H9 (cell line): ENCODE measurements around the gene PAGR1. TPM values are rescaled to one million over a fixed set of nuclear protein-coding genes. Genes with fewer than 3 reads are reported as not detected.

Source experiments
- DNase-seq: peaks from one replicate; pipeline ENCODE4 v3.0.0-alpha.2; 2017
- H2AFZ ChIP-seq: one replicate; pipeline ENCODE4 v1.6.1; 2013; ENCODE audit warnings: mild to moderate bottlenecking, low read length, control low read depth, moderate library complexity
- H2AK5ac ChIP-seq: 2 replicates; pipeline ENCODE4 v1.6.1; 2013; ENCODE audit warnings: low read length, control low read depth, mixed read lengths; ENCODE audit not compliant: insufficient read length
- H2BK120ac ChIP-seq: one replicate; pipeline ENCODE4 v1.6.1; 2013; ENCODE audit warnings: low read depth, mild to moderate bottlenecking, low read length, control low read depth, inconsistent platforms; ENCODE audit not compliant: poor library complexity, severe bottlenecking
- H2BK12ac ChIP-seq: 2 replicates; pipeline ENCODE4 v1.6.1; 2013; ENCODE audit warnings: low read length, control low read depth, mixed read lengths, low read depth; ENCODE audit not compliant: insufficient read length
- H2BK15ac ChIP-seq: 2 replicates; pipeline ENCODE4 v1.6.1; 2013; ENCODE audit warnings: low read depth, low read length, control low read depth
- H2BK20ac ChIP-seq: one replicate; pipeline ENCODE4 v1.6.1; 2013; ENCODE audit warnings: low read depth, mild to moderate bottlenecking, low read length, control low read depth, inconsistent platforms; ENCODE audit not compliant: poor library complexity, severe bottlenecking
- H2BK5ac ChIP-seq: 2 replicates; pipeline ENCODE4 v1.6.1; 2013; ENCODE audit warnings: low read length, control low read depth, mixed read lengths; ENCODE audit not compliant: insufficient read length
- H3K14ac ChIP-seq: 2 replicates; pipeline ENCODE4 v1.6.1; 2013; ENCODE audit warnings: low read length, control low read depth; ENCODE audit not compliant: insufficient read depth
- H3K18ac ChIP-seq: 2 replicates; pipeline ENCODE4 v1.6.1; 2013; ENCODE audit warnings: low read depth, mild to moderate bottlenecking, mixed read lengths, low read length, control low read depth; ENCODE audit not compliant: insufficient read length
- H3K23ac ChIP-seq: 2 replicates; pipeline ENCODE4 v1.6.1; 2013; ENCODE audit warnings: low read length, control low read depth, mixed read lengths, low read depth; ENCODE audit not compliant: insufficient read length
- H3K23me2 ChIP-seq: 2 replicates; pipeline ENCODE4 v1.6.1; 2013; ENCODE audit warnings: low read depth, mild to moderate bottlenecking, mixed read lengths, low read length, control low read depth; ENCODE audit not compliant: insufficient read length, poor library complexity, severe bottlenecking
- H3K27ac ChIP-seq: 2 replicates; pipeline ENCODE4 v1.5.1; 2013; ENCODE audit warnings: low read length, control low read depth, mixed read lengths, low read depth; ENCODE audit not compliant: insufficient read length
- H3K27me3 ChIP-seq: 2 replicates; pipeline ENCODE4 v1.6.1; 2013; ENCODE audit warnings: low read length, control low read depth, inconsistent platforms; ENCODE audit not compliant: insufficient read depth
- H3K4ac ChIP-seq: 2 replicates; pipeline ENCODE4 v1.6.1; 2013; ENCODE audit warnings: low read depth, mild to moderate bottlenecking, control low read depth, inconsistent platforms, low read length, moderate library complexity
- H3K4me1 ChIP-seq: 2 replicates; pipeline ENCODE4 v1.6.1; 2013; ENCODE audit warnings: low read length, control low read depth, inconsistent platforms; ENCODE audit not compliant: insufficient read depth
- H3K4me2 ChIP-seq: 2 replicates; pipeline ENCODE4 v1.6.1; 2013; ENCODE audit warnings: low read length, control low read depth, mixed read lengths; ENCODE audit not compliant: insufficient read length, insufficient read depth
- H3K56ac ChIP-seq: 2 replicates; pipeline ENCODE4 v1.6.1; 2013; ENCODE audit warnings: low read depth, mild to moderate bottlenecking, mixed read lengths, low read length, control low read depth; ENCODE audit not compliant: insufficient read length
- H3K79me1 ChIP-seq: 2 replicates; pipeline ENCODE4 v1.6.1; 2013; ENCODE audit warnings: low read depth, mild to moderate bottlenecking, moderate library complexity, low read length, control low read depth, inconsistent platforms; ENCODE audit not compliant: insufficient read depth, poor library complexity, severe bottlenecking
- H3K79me2 ChIP-seq: 2 replicates; pipeline ENCODE4 v1.6.1; 2013; ENCODE audit warnings: low read length, control low read depth, inconsistent platforms; ENCODE audit not compliant: insufficient read depth
- H3K9ac ChIP-seq: 2 replicates; pipeline ENCODE4 v1.6.1; 2013; ENCODE audit warnings: low read length, control low read depth, mixed read lengths; ENCODE audit not compliant: insufficient read length; ENCODE audit errors: extremely low read depth
- H3K9me3 ChIP-seq: one replicate; pipeline ENCODE4 v1.6.1; 2013; ENCODE audit warnings: low read depth, low read length, inconsistent platforms; ENCODE audit not compliant: control insufficient read depth
- H3T11ph ChIP-seq: one replicate; pipeline ENCODE4 v1.6.1; 2013; ENCODE audit warnings: mild to moderate bottlenecking, low read length, control low read depth, inconsistent platforms
- H4K20me1 ChIP-seq: one replicate; pipeline ENCODE4 v1.6.1; 2013; ENCODE audit not compliant: control insufficient read depth, insufficient read length, insufficient read depth
- H4K5ac ChIP-seq: 2 replicates; pipeline ENCODE4 v1.6.1; 2013; ENCODE audit warnings: low read depth, mild to moderate bottlenecking, mixed read lengths, low read length, control low read depth; ENCODE audit not compliant: insufficient read length
- H4K8ac ChIP-seq: replicated peaks from 2 replicates; pipeline ENCODE4 v1.6.1; 2013; ENCODE audit warnings: low read length, control low read depth, mixed read lengths, low read depth; ENCODE audit not compliant: insufficient read length
- H4K91ac ChIP-seq: 2 replicates; pipeline ENCODE4 v1.6.1; 2013; ENCODE audit warnings: low read depth, mild to moderate bottlenecking, moderate library complexity, mixed read lengths, low read length, control low read depth; ENCODE audit not compliant: insufficient read length
- H3K27ac Mint-ChIP-seq, 3 experiments: 2 replicates in 2 of 3; 3 replicates in 1 of 3; pipeline ENCODE4 v1.8.0; 2020 to 2021; ENCODE audit warnings: mixed read lengths in 3 of 3, mild to moderate bottlenecking in 1 of 3, moderate library complexity in 1 of 3
- H3K27me3 Mint-ChIP-seq: 2 replicates; pipeline ENCODE4 v1.8.0; 2021; ENCODE audit warnings: low read depth, mild to moderate bottlenecking, moderate library complexity, mixed read lengths
- H3K36me3 Mint-ChIP-seq, 3 experiments: 2 replicates in 2 of 3; 3 replicates in 1 of 3; pipeline ENCODE4 v1.8.0; 2020 to 2021; ENCODE audit warnings: low read depth in 3 of 3, mixed read lengths in 3 of 3; ENCODE audit not compliant: insufficient read depth in 1 of 3
- H3K4me1 Mint-ChIP-seq, 2 experiments: 2 replicates each; pipeline ENCODE4 v1.8.0; 2020; ENCODE audit warnings: mixed read lengths in 2 of 2
- H3K4me3 Mint-ChIP-seq, 2 experiments: 2 replicates in 1 of 2; 3 replicates in 1 of 2; pipeline ENCODE4 v1.8.0; 2020 to 2021; ENCODE audit warnings: mild to moderate bottlenecking in 2 of 2, mixed read lengths in 2 of 2, moderate library complexity in 1 of 2
- H3K9me3 Mint-ChIP-seq, 2 experiments: 2 replicates in 1 of 2; 3 replicates in 1 of 2; pipeline ENCODE4 v1.8.0; 2020; ENCODE audit warnings: mild to moderate bottlenecking in 2 of 2, mixed read lengths in 2 of 2, moderate library complexity in 1 of 2
- CTCF ChIP-seq: fragments of 200-600 bp; sonication (generic); conservative IDR thresholded peaks from 3 replicates; pipeline ENCODE4 v1.8.0; 2021; ENCODE audit warnings: antibody characterized with exemption, mild to moderate bottlenecking
- WGBS: extraction: QIAGEN DNeasy Blood & Tissue Kit; methylation state at CpG from one replicate; pipeline ENCODE4 v1.1.7; 2013; ENCODE audit warnings: missing lambda C conversion rate, low lambda C conversion rate, mixed read lengths; ENCODE audit not compliant: insufficient read length; ENCODE audit errors: extremely low coverage; 5-methylcytosine and 5-hydroxymethylcytosine counted together
- total RNA-seq: library from RNA; stranded (reverse); gene quantifications from 2 replicates; pipeline ENCODE4 v1.2.1, GENCODE V29; 2021

The PAGR1 gene
- total RNA-seq, 1 experiment from 2014 or later, result 65.3 TPM

GRCh38 chr16:29794231-29794710, 21.7 kb upstream of the PAGR1 start:
- Histone ChIP-seq H2BK5ac (no peak overlapping the region), H4K20me1 (no peaks in the 10 kb centered on the region), H3K4ac (no peak overlapping the region), H2BK20ac (no peak overlapping the region), H3K27me3 (no peaks in the 10 kb centered on the region), H3K4me2 (no peak overlapping the region), H2BK120ac (no peak overlapping the region), H2BK12ac (no peak overlapping the region), H3K27ac (no peak overlapping the region), H3K56ac (no peak overlapping the region), H2AK5ac (no peak overlapping the region), H3K4me1 (no peaks in the 10 kb centered on the region; the same call in 1 of the 2 replicates), H3K79me1 (peaks cover 7% of the 10 kb centered on the region), H4K8ac (no peak overlapping the region), H3K9me3 (no peaks in the 10 kb centered on the region), H3K9ac (no peak overlapping the region), H3K23me2 (peaks cover 5% of the 10 kb centered on the region), H4K5ac (no peak overlapping the region), H3K18ac (no peak overlapping the region), H2BK15ac (no peak overlapping the region), H3K14ac (no peak overlapping the region), H4K91ac (no peak overlapping the region), H2AFZ (no peak overlapping the region), H3T11ph (no peak overlapping the region), H3K23ac (no peak overlapping the region), H3K79me2 (peaks cover 36% of the 10 kb centered on the region)
- TF ChIP-seq CTCF, result no peak
- WGBS, result no CpG with 5 or more reads among the region's 3 CpGs
- peaks cover 1% of the 10 kb centered on the region; the same call in 1 of the 2 replicates for H3K27me3 Mint-ChIP-seq
- no peak overlapping the region for H3K4me3 Mint-ChIP-seq
- H3K27ac Mint-ChIP-seq, result no peak overlapping the region
- H3K9me3 Mint-ChIP-seq, result no peaks in the 10 kb centered on the region
- H3K36me3 Mint-ChIP-seq, result peaks cover 36 to 68% (median 53%) of the 10 kb centered on the region in 3 experiments
- no peak for DNase-seq
- peaks cover 20 to 25% of the 10 kb centered on the region in 2 experiments for H3K4me1 Mint-ChIP-seq
